ENCODE measurements around the gene TWIST2. TPM values are rescaled to one million over a fixed set of nuclear protein-coding genes. Genes with fewer than 3 reads are reported as not detected.

Gene TWIST2
- total and polyA plus RNA-seq, 9 of the 15 experiments (the other 6 are each of a cell fraction or from before 2014, with no cell fraction given): not detected

- no peak for TF ChIP-seq ZNF318 (IDR thresholded peaks at IDR 0.05; ENCODE audit: borderline replicate concordance in 1 of 2, low read depth in 1 of 2)
Observed at GRCh38 chr2:238846378-238846627, 1.6 kb upstream of the TWIST2 start (continued).

Measured in K562 (cell line).